CD4-positive, alpha-beta T cell (primary cell): ENCODE measurements around the gene CHST14. TPM values are rescaled to one million over a fixed set of nuclear protein-coding genes. Genes with fewer than 3 reads are reported as not detected.

ENCODE experiments used
- ATAC-seq: fragments of 200-7000 bp; cut with Tn5 transposase; one replicate; pipeline ENCODE4 v1.10.0; 2022; ENCODE audit warnings: mild to moderate bottlenecking; ENCODE audit not compliant: poor library complexity
- CTCF ChIA-PET: fragments of 350-600 bp; sonication (Branson Sonifier 250); formaldehyde crosslinking; loops from one replicate; lab custom pipeline; 2021; ENCODE audit warnings: antibody characterized with exemption, inconsistent platforms; lab: Charles Lee
- POLR2A ChIA-PET: fragments of 350-600 bp; sonication (Branson Sonifier 250); formaldehyde crosslinking; loops from one replicate; lab custom pipeline; 2021; ENCODE audit warnings: antibody characterized with exemption, inconsistent platforms; lab: Charles Lee
- DNase-seq, 14 experiments: peaks; one replicate each; pipeline ENCODE4 v3.0.0-alpha.2; 2013 to 2020; ENCODE audit warnings: mixed read lengths in 2 of 14
- H3K27ac ChIP-seq, 2 donors: one replicate each; pipeline versions ENCODE4 v1.5.1 to v1.7.0; 2013; ENCODE audit warnings: low read length in 2 of 2, low read depth in 1 of 2, mild to moderate bottlenecking in 1 of 2
- H3K27me3 ChIP-seq, 2 experiments: 1 replicate in 1 of 2; 2 replicates in 1 of 2; pipeline versions ENCODE4 v1.6.1 to v1.7.0; 2013; ENCODE audit warnings: low read length in 2 of 2, control low read depth in 1 of 2, mild to moderate bottlenecking in 1 of 2, moderate library complexity in 1 of 2; ENCODE audit not compliant: insufficient read depth in 2 of 2, control insufficient read depth in 1 of 2
- H3K36me3 ChIP-seq: one replicate; pipeline ENCODE4 v1.6.1; 2013; ENCODE audit warnings: low read length, control low read depth; ENCODE audit not compliant: insufficient read depth
- H3K4me1 ChIP-seq: one replicate; pipeline ENCODE4 v1.6.1; 2013; ENCODE audit warnings: low read length, control low read depth; ENCODE audit not compliant: insufficient read depth
- H3K4me3 ChIP-seq: one replicate; pipeline ENCODE4 v1.5.1; 2013; ENCODE audit warnings: mild to moderate bottlenecking, low read length, moderate library complexity
- H3K9me3 ChIP-seq, 2 experiments: 1 replicate in 1 of 2; 2 replicates in 1 of 2; pipeline versions ENCODE4 v1.6.1 to v1.7.0; 2013; ENCODE audit warnings: low read length in 2 of 2, mild to moderate bottlenecking in 2 of 2, control low read depth in 1 of 2, moderate library complexity in 1 of 2; ENCODE audit not compliant: control insufficient read depth in 1 of 2, insufficient read depth in 1 of 2
- H3K27ac Mint-ChIP-seq: one replicate; pipeline ENCODE4 v1.8.0; 2020; ENCODE audit warnings: mixed read lengths
- H3K27me3 Mint-ChIP-seq: one replicate; pipeline ENCODE4 v1.8.0; 2021; ENCODE audit warnings: mixed read lengths
- H3K36me3 Mint-ChIP-seq: one replicate; pipeline ENCODE4 v1.8.0; 2021; ENCODE audit warnings: low read depth, mixed read lengths
- H3K4me1 Mint-ChIP-seq: one replicate; pipeline ENCODE4 v1.8.0; 2021; ENCODE audit warnings: low read depth, mixed read lengths
- H3K4me3 Mint-ChIP-seq: one replicate; pipeline ENCODE4 v1.8.0; 2020; ENCODE audit warnings: mild to moderate bottlenecking, mixed read lengths
- H3K9me3 Mint-ChIP-seq: one replicate; pipeline ENCODE4 v1.8.0; 2020; ENCODE audit warnings: mixed read lengths
- intact Hi-C, 2 experiments: fragments of 100-400 bp; cut with DNase I in 1 of 2; cut with micrococcal nuclease in 1 of 2; formaldehyde crosslinking; loops; one replicate each; pipeline versions ENCODE4 v1.15.1 to v1.9.0; 2023 to 2025; cut with DNase I, micrococcal nuclease
- total RNA-seq, 174 experiments: library from RNA in 2 of 174; stranded (reverse) in 2 of 174; gene quantifications; one replicate each; pipeline ENCODE4 v1.2.3 and lab custom pipeline; 2021 to 2026
- TF ChIP-seq, protein P1 (sequence below): fragments of 200-600 bp; IDR thresholded peaks from one replicate; pipeline ENCODE4 v1.8.0; 2022; ENCODE audit warnings: antibody characterized with exemption, mild to moderate bottlenecking

CHST14 gene
- total RNA-seq, 2 experiments from 2014 or later = 4.6 to 5.1 TPM

DNA sequence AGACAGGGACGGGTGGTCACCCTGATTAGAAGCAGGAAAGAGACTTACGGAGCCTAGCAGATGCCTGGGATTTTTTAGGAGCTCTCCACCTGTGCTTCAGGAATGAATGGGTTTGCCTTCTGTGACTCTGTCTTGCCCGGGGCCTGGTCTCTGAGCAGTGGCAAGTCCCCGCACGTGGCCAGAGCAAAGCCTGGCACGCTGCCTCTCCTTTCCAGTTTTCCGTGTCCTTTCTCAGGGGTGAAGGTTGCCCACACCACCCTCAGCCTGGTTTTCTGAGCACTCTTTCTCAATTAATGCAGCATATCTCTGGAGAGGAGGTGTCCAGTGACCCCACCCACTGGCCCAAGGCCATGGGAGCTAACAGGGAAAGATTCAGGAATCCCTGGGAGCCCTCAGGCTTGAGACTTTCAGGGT is 14.5 kb upstream of the CHST14 start:
- Histone ChIP-seq H3K27ac (no peak overlapping the region), H3K27me3 (no peaks in the 10 kb centered on the region), H3K9me3 (no peaks in the 10 kb centered on the region), H3K4me3 (no peak overlapping the region), H3K4me1 (peaks cover 65% of the 10 kb centered on the region), H3K36me3 (peaks cover 33% of the 10 kb centered on the region)
- H3K9me3 Mint-ChIP-seq = no peaks in the 10 kb centered on the region
- no peak overlapping the region for H3K4me3 Mint-ChIP-seq
- ATAC-seq = no peak
- TF ChIP-seq, protein P1, sequence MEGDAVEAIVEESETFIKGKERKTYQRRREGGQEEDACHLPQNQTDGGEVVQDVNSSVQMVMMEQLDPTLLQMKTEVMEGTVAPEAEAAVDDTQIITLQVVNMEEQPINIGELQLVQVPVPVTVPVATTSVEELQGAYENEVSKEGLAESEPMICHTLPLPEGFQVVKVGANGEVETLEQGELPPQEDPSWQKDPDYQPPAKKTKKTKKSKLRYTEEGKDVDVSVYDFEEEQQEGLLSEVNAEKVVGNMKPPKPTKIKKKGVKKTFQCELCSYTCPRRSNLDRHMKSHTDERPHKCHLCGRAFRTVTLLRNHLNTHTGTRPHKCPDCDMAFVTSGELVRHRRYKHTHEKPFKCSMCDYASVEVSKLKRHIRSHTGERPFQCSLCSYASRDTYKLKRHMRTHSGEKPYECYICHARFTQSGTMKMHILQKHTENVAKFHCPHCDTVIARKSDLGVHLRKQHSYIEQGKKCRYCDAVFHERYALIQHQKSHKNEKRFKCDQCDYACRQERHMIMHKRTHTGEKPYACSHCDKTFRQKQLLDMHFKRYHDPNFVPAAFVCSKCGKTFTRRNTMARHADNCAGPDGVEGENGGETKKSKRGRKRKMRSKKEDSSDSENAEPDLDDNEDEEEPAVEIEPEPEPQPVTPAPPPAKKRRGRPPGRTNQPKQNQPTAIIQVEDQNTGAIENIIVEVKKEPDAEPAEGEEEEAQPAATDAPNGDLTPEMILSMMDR = no peak
- no peaks in the 10 kb centered on the region for H3K27me3 Mint-ChIP-seq
- intact Hi-C loops = no loop called here
- CTCF ChIA-PET = no interaction called here
- H3K27ac Mint-ChIP-seq = peak overlapping the region; percentile 59
- H3K36me3 Mint-ChIP-seq = peaks cover 7% of the 10 kb centered on the region
- no peak for DNase-seq
- POLR2A ChIA-PET = interaction anchor here (9.1 kb wide), 1 partner anchor 14 kb away, joined by 106 read pairs; the partner anchor contains the start of gene BAHD1
- H3K4me1 Mint-ChIP-seq = peaks cover 74% of the 10 kb centered on the region

DNA sequence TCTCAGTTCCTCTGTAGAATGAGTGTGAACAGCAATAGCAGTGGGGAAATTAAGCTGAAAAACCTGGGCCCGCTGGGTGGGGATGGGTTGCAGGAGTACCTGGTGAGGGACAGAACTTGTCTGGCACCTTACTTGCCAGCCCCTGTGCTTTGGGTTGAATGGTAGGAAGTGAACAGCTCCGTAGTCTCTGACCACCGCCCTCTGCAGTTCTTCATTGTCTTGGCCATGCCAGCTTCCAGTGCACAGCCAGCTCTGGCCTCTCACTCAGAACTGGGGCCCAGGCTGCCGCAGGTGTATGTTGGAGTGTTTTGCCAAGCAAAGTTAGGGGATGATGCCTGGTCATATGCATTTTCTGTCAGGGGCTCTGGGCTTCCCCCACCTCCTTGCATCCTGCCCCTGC is 14.0 kb upstream of the CHST14 start:
- Histone ChIP-seq H3K9me3 (no peaks in the 10 kb centered on the region), H3K27me3 (no peaks in the 10 kb centered on the region), H3K4me1 (peaks cover 60% of the 10 kb centered on the region), H3K36me3 (peaks cover 36% of the 10 kb centered on the region), H3K4me3 (no peak overlapping the region), H3K27ac (no peak overlapping the region)
- ATAC-seq (no peak), DNase-seq (no peak)
- H3K4me3 Mint-ChIP-seq = no peak overlapping the region
- H3K27me3 Mint-ChIP-seq = no peaks in the 10 kb centered on the region
- H3K4me1 Mint-ChIP-seq = peaks cover 70% of the 10 kb centered on the region
- H3K27ac Mint-ChIP-seq = peak overlapping the region; percentile 59
- peaks cover 10% of the 10 kb centered on the region for H3K36me3 Mint-ChIP-seq
- intact Hi-C loops = no loop called here
- POLR2A ChIA-PET = interaction anchor here (9.1 kb wide), 1 partner anchor 15 kb away, joined by 106 read pairs; the partner anchor contains the start of gene BAHD1
- CTCF ChIA-PET = interaction anchor here (1.4 kb wide), 1 partner anchor 14 kb away, joined by 3 read pairs; no protein-coding TSS in a partner anchor
- TF ChIP-seq, protein P1 = no peak
- no peaks in the 10 kb centered on the region for H3K9me3 Mint-ChIP-seq

DNA sequence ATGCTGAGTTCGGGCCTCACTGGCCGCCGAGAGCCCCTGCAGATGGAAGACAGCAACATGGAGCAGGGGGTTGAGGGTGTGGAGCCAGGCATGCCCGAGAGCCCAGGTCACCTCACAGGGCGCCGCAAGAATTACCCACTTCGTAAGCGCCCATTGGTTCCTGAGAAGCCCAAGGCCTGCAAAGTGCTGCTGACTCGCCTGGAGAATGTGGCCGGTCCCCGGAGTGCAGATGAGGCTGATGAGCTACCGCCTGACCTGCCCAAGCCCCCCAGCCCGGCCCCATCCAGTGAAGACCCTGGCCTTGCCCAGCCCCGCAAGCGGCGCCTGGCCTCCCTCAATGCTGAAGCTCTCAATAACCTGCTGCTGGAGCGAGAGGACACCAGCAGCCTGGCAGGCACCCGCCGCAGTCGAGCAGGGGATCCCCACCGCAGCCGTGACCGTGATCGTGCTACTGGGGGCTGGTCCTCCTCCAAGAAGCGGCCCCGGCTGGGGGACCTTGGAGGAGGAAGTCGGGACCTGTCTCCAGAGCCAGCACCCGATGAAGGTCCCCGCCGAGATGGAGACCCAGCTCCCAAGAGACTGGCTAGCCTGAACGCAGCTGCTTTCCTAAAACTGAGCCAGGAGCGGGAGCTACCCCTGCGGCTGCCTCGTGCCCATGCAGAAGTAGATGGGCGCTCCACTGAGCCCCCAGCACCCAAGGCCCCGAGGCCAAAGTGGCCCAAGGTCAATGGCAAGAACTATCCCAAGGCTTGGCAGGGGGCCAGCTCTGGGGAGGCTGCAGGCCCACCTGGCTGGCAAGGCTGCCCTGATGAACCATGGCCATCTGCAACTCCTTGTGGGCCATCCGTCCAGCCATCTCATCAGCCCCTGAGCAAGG is 12.1 kb upstream of the CHST14 start:
- Mint-ChIP-seq H3K27me3 (no peaks in the 10 kb centered on the region), H3K27ac (no peak overlapping the region), H3K4me3 (no peak overlapping the region), H3K9me3 (no peaks in the 10 kb centered on the region), H3K36me3 (peaks cover 21% of the 10 kb centered on the region), H3K4me1 (peaks cover 50% of the 10 kb centered on the region)
- H3K36me3 ChIP-seq = peaks cover 55% of the 10 kb centered on the region
- POLR2A ChIA-PET = interaction anchor here (0.8 to 9.1 kb wide), 2 partner anchors 17 to 18 kb away, joined by 3 to 106 read pairs; partner anchors contain the start of gene BAHD1
- DNase-seq (no peak), ATAC-seq (no peak)
- TF ChIP-seq, protein P1 = no peak
- no peak overlapping the region for H3K4me3 ChIP-seq
- no peaks in the 10 kb centered on the region for H3K27me3 ChIP-seq
- no peak overlapping the region for H3K27ac ChIP-seq
- peaks cover 40% of the 10 kb centered on the region for H3K4me1 ChIP-seq
- no peaks in the 10 kb centered on the region for H3K9me3 ChIP-seq
- intact Hi-C loops = no loop called here
- CTCF ChIA-PET = no interaction called here
